SK-N-SH treated with all-trans-retinoic acid at 6 μM for 48 hours (cell line): Measurements from ENCODE around the gene TJP2.

ENCODE experiments used
- ATAC-seq: fragments of 200-7000 bp; cut with Tn5 transposase; 3 replicates; pipeline ENCODE4 v1.9.1; 2020; ENCODE audit warnings: mild to moderate bottlenecking, moderate library complexity
- ARNTL ChIP-seq: fragments of 450-650 bp; formaldehyde crosslinking; IDR thresholded peaks from 2 replicates; pipeline ENCODE4 v1.5.0; 2020; ENCODE audit warnings: low read depth, mild to moderate bottlenecking, moderate library complexity, borderline replicate concordance
- BACH2 ChIP-seq: fragments of 250-450 bp; sonication (Bioruptor Pico); IDR thresholded peaks from 2 replicates; pipeline ENCODE4 v1.9.0; 2021; ENCODE audit warnings: mild to moderate bottlenecking, borderline replicate concordance
- CREB5 ChIP-seq: fragments of 250-450 bp; sonication (Bioruptor Pico); IDR thresholded peaks from 2 replicates; pipeline ENCODE4 v1.5.1; 2020; ENCODE audit warnings: low read depth, mild to moderate bottlenecking, moderate library complexity
- CSDC2 ChIP-seq: fragments of 250-450 bp; sonication (Bioruptor Pico); IDR thresholded peaks from 2 replicates; pipeline ENCODE4 v1.5.0; 2020; ENCODE audit warnings: mild to moderate bottlenecking, moderate library complexity
- CSRNP3 ChIP-seq: fragments of 250-450 bp; sonication (Bioruptor Pico); IDR thresholded peaks from 2 replicates; pipeline ENCODE4 v1.5.1; 2021; ENCODE audit warnings: mild to moderate bottlenecking, moderate library complexity
- ESRRG ChIP-seq: fragments of 250-450 bp; sonication (Bioruptor Pico); IDR thresholded peaks from 2 replicates; pipeline ENCODE4 v1.6.1; 2021; ENCODE audit warnings: mild to moderate bottlenecking
- GLIS3 ChIP-seq: fragments of 250-450 bp; sonication (Bioruptor Pico); IDR thresholded peaks from 2 replicates; pipeline ENCODE4 v1.5.0; 2020; ENCODE audit warnings: mild to moderate bottlenecking, moderate library complexity
- OSR1 ChIP-seq: fragments of 250-450 bp; sonication (Bioruptor Pico); IDR thresholded peaks from 2 replicates; pipeline ENCODE4 v1.8.0; 2022; ENCODE audit warnings: moderate library complexity, mild to moderate bottlenecking, inconsistent platforms
- POU6F1 ChIP-seq: fragments of 250-450 bp; sonication (Bioruptor Pico); IDR thresholded peaks from 2 replicates; pipeline ENCODE4 v1.8.0; 2021; ENCODE audit warnings: low read depth, mild to moderate bottlenecking, moderate library complexity, borderline replicate concordance
- PPARA ChIP-seq: fragments of 250-450 bp; sonication (Bioruptor Pico); IDR thresholded peaks from 2 replicates; pipeline ENCODE4 v1.5.0; 2020; ENCODE audit warnings: mild to moderate bottlenecking, borderline replicate concordance
- RARB ChIP-seq: fragments of 250-450 bp; sonication (Bioruptor Pico); IDR thresholded peaks from 2 replicates; pipeline ENCODE4 v1.8.0; 2021; ENCODE audit warnings: mild to moderate bottlenecking, moderate library complexity
- SNAI2 ChIP-seq: fragments of 250-450 bp; sonication (Bioruptor Pico); IDR thresholded peaks from 2 replicates; pipeline ENCODE4 v1.5.0; 2020; ENCODE audit warnings: mild to moderate bottlenecking, moderate library complexity
- TCF4 ChIP-seq: fragments of 250-450 bp; sonication (Bioruptor Pico); IDR thresholded peaks from 2 replicates; pipeline ENCODE4 v1.8.0; 2021; ENCODE audit warnings: mild to moderate bottlenecking, moderate library complexity, borderline replicate concordance
- TSHZ2 ChIP-seq: fragments of 250-450 bp; sonication (Bioruptor Pico); IDR thresholded peaks from 2 replicates; pipeline ENCODE4 v1.5.0; 2020; ENCODE audit warnings: mild to moderate bottlenecking, moderate library complexity
- ZC3H10 ChIP-seq: fragments of 250-450 bp; sonication (Bioruptor Pico); IDR thresholded peaks from 2 replicates; pipeline ENCODE4 v1.5.1; 2021; ENCODE audit warnings: mild to moderate bottlenecking, moderate library complexity
- ZFP3 ChIP-seq: fragments of 250-450 bp; sonication (Bioruptor Pico); IDR thresholded peaks from 2 replicates; pipeline ENCODE4 v1.5.0; 2020; ENCODE audit warnings: mild to moderate bottlenecking, moderate library complexity
- ZFP30 ChIP-seq: fragments of 450-650 bp; formaldehyde crosslinking; IDR thresholded peaks from 2 replicates; pipeline ENCODE4 v1.5.0; 2022; ENCODE audit warnings: mild to moderate bottlenecking, moderate library complexity
- ZNF565 ChIP-seq: fragments of 450-650 bp; formaldehyde crosslinking; conservative IDR thresholded peaks from 2 replicates; pipeline ENCODE4 v1.5.0; 2020; ENCODE audit warnings: low read depth, mild to moderate bottlenecking, moderate library complexity
- ZNF70 ChIP-seq: fragments of 450-650 bp; formaldehyde crosslinking; IDR thresholded peaks from 2 replicates; pipeline ENCODE4 v1.5.0; 2020; ENCODE audit warnings: mild to moderate bottlenecking, moderate library complexity
- TF ChIP-seq, protein P1 (sequence below): fragments of 250-450 bp; sonication (Bioruptor Pico); IDR thresholded peaks from 2 replicates; pipeline ENCODE4 v1.8.0; 2020; ENCODE audit warnings: mild to moderate bottlenecking, moderate library complexity, borderline replicate concordance

The TJP2 gene

GRCh38 chr9:69140123-69140735, 33.8 kb upstream of the TJP2 start:
- ATAC-seq: no peak
- no peak for TF ChIP-seq ZFP3
- no peak for TF ChIP-seq ARNTL (CRISPR knock-in tag)
- no peak for TF ChIP-seq CSDC2 (CRISPR knock-in tag)
- TF ChIP-seq BACH2 (CRISPR knock-in tag): no peak
- no peak for TF ChIP-seq SNAI2
- no peak for TF ChIP-seq PPARA (CRISPR knock-in tag)
- no peak for TF ChIP-seq GLIS3 (CRISPR knock-in tag)
- TF ChIP-seq, protein P1, sequence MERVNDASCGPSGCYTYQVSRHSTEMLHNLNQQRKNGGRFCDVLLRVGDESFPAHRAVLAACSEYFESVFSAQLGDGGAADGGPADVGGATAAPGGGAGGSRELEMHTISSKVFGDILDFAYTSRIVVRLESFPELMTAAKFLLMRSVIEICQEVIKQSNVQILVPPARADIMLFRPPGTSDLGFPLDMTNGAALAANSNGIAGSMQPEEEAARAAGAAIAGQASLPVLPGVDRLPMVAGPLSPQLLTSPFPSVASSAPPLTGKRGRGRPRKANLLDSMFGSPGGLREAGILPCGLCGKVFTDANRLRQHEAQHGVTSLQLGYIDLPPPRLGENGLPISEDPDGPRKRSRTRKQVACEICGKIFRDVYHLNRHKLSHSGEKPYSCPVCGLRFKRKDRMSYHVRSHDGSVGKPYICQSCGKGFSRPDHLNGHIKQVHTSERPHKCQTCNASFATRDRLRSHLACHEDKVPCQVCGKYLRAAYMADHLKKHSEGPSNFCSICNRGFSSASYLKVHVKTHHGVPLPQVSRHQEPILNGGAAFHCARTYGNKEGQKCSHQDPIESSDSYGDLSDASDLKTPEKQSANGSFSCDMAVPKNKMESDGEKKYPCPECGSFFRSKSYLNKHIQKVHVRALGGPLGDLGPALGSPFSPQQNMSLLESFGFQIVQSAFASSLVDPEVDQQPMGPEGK (CRISPR knock-in tag): no peak
- TF ChIP-seq ESRRG: no peak
- no peak for TF ChIP-seq ZFP30 (CRISPR knock-in tag)
- TF ChIP-seq ZNF565 (CRISPR knock-in tag): no peak
- TF ChIP-seq TSHZ2 (CRISPR knock-in tag): no peak
- TF ChIP-seq POU6F1: no peak

DNA sequence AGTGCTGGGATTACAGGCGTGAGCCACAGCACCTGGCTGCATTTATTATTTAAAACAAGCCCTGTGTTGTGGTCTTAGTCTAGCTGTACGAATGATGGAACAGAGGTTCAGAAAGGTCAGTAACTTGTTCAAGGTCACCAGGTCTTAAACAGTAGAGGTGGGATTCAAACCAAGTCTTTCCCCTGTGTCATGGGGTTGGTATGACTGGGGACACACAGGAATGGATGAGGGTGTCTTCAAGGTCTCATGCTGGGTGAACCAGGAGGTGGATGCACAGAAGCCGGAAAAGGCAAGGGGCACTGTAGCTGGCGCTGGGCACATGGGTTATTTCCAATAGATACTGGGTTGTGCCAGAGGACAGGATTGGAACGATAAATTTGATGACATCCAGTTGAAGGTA, 32.2 kb upstream of the TJP2 start:
- ATAC-seq: no peak

More for the DNA sequence above, 32.2 kb upstream of the TJP2 start:
- TF ChIP-seq ARNTL (CRISPR knock-in tag) (no peak), RARB (CRISPR knock-in tag) (no peak), TSHZ2 (CRISPR knock-in tag) (no peak), ZNF70 (CRISPR knock-in tag) (no peak), CSRNP3 (CRISPR knock-in tag) (no peak), ZC3H10 (CRISPR knock-in tag) (no peak), POU6F1 (no peak), TCF4 (CRISPR knock-in tag) (no peak), CREB5 (CRISPR knock-in tag) (no peak), OSR1 (CRISPR knock-in tag) (no peak), GLIS3 (CRISPR knock-in tag) (no peak), ZFP30 (CRISPR knock-in tag) (no peak), ESRRG (no peak), BACH2 (CRISPR knock-in tag) (no peak)
